Ectodermal cell (in vitro differentiated cells): ENCODE results near the gene RHEB.

Experiments used
- H3K27ac ChIP-seq: 2 replicates; pipeline ENCODE4 v1.7.0; 2013; ENCODE audit warnings: mild to moderate bottlenecking, low read depth, low read length; ENCODE audit not compliant: insufficient read depth, poor library complexity, severe bottlenecking
- H3K27me3 ChIP-seq: 2 replicates; pipeline ENCODE4 v1.7.0; 2013; ENCODE audit warnings: mild to moderate bottlenecking, low read length; ENCODE audit not compliant: insufficient read depth, control insufficient read depth, poor library complexity, severe bottlenecking
- H3K36me3 ChIP-seq: one replicate; pipeline ENCODE4 v1.7.0; 2013; ENCODE audit warnings: low read length; ENCODE audit not compliant: control insufficient read depth, insufficient read depth
- H3K4me1 ChIP-seq: one replicate; pipeline ENCODE4 v1.7.0; 2013; ENCODE audit warnings: low read length; ENCODE audit not compliant: control insufficient read depth, insufficient read depth
- H3K4me3 ChIP-seq: 2 replicates; pipeline ENCODE4 v1.7.0; 2013; ENCODE audit warnings: low read depth, low read length, control low read depth; ENCODE audit not compliant: insufficient read depth
- H3K9me3 ChIP-seq: 2 replicates; pipeline ENCODE4 v1.7.0; 2013; ENCODE audit warnings: mild to moderate bottlenecking, low read length, moderate library complexity; ENCODE audit not compliant: control insufficient read depth
- WGBS, 2 experiments: methylation state at CpG; one replicate each; pipeline ENCODE4 v1.1.7; 2013; ENCODE audit warnings: missing lambda C conversion rate in 2 of 2; 5-methylcytosine and 5-hydroxymethylcytosine counted together

RHEB gene

GRCh38 chr7:151451626-151452571, 67.8 kb downstream of the RHEB start:
- no peak overlapping the region for H3K27ac ChIP-seq
- H3K27me3 ChIP-seq, result peaks cover 10% of the 10 kb centered on the region
- H3K36me3 ChIP-seq, result no peaks in the 10 kb centered on the region
- no peaks in the 10 kb centered on the region for H3K9me3 ChIP-seq
- 87 to 89% methylated on average over 23 of the region's 23 CpGs for WGBS, 2 experiments
- peaks cover 9% of the 10 kb centered on the region for H3K4me1 ChIP-seq
- no peak overlapping the region for H3K4me3 ChIP-seq

- Histone ChIP-seq H3K4me1 (peaks cover 9% of the 10 kb centered on the region), H3K27me3 (peaks cover 14% of the 10 kb centered on the region), H3K36me3 (no peaks in the 10 kb centered on the region), H3K4me3 (no peak overlapping the region), H3K9me3 (no peaks in the 10 kb centered on the region), H3K27ac (no peak overlapping the region)
- WGBS, 2 experiments, result 84 to 87% methylated on average over 5 of the region's 5 CpGs
Measured at GRCh38 chr7:151451156-151451555, 68.5 kb downstream of the RHEB start.

GRCh38 chr7:151449990-151450389, 69.7 kb downstream of the RHEB start:
- H3K27me3 ChIP-seq, result peaks cover 14% of the 10 kb centered on the region
- H3K4me1 ChIP-seq, result peaks cover 9% of the 10 kb centered on the region
- H3K27ac ChIP-seq, result no peak overlapping the region
- WGBS, 2 experiments, result 94 to 95% methylated on average over 9 of the region's 9 CpGs
- no peak overlapping the region for H3K4me3 ChIP-seq
- no peaks in the 10 kb centered on the region for H3K36me3 ChIP-seq
- no peaks in the 10 kb centered on the region for H3K9me3 ChIP-seq

GRCh38 chr7:151448261-151449252, 71.1 kb downstream of the RHEB start:
- WGBS, 2 experiments, result 9% methylated on average over 61 of the region's 61 CpGs
- H3K4me3 ChIP-seq, result peak overlapping the region; percentile 39

GRCh38 chr7:151447901-151448260, 71.8 kb downstream of the RHEB start:
- Histone ChIP-seq H3K27me3 (peaks cover 14% of the 10 kb centered on the region), H3K9me3 (no peaks in the 10 kb centered on the region), H3K4me1 (peaks cover 3% of the 10 kb centered on the region), H3K4me3 (peak overlapping the region; percentile 39), H3K36me3 (no peaks in the 10 kb centered on the region), H3K27ac (no peak overlapping the region)
- WGBS, 2 experiments, result 76 to 79% methylated on average over 24 to 26 of the region's 26 CpGs

More at GRCh38 chr7:151448261-151449252, 71.1 kb downstream of the RHEB start:
- peaks cover 9% of the 10 kb centered on the region for H3K4me1 ChIP-seq
- no peaks in the 10 kb centered on the region for H3K36me3 ChIP-seq
- no peaks in the 10 kb centered on the region for H3K9me3 ChIP-seq
- H3K27me3 ChIP-seq, result peaks cover 14% of the 10 kb centered on the region
- no peak overlapping the region for H3K27ac ChIP-seq

GRCh38 chr7:151447312-151447711, 72.4 kb downstream of the RHEB start:
- Histone ChIP-seq H3K27me3 (peaks cover 14% of the 10 kb centered on the region), H3K36me3 (no peaks in the 10 kb centered on the region), H3K4me1 (no peaks in the 10 kb centered on the region), H3K9me3 (no peaks in the 10 kb centered on the region), H3K4me3 (no peak overlapping the region), H3K27ac (no peak overlapping the region)
- WGBS, 2 experiments, result 92 to 94% methylated on average over 16 of the region's 18 CpGs

GRCh38 chr7:151446412-151446811, 73.3 kb downstream of the RHEB start:
- WGBS, 2 experiments, result 85 to 93% methylated on average over 2 of the region's 2 CpGs
- Histone ChIP-seq H3K4me1 (no peaks in the 10 kb centered on the region), H3K36me3 (no peaks in the 10 kb centered on the region)

GRCh38 chr7:151444632-151445031, 75.1 kb downstream of the RHEB start:
- Histone ChIP-seq H3K27me3 (peaks cover 31% of the 10 kb centered on the region), H3K9me3 (no peaks in the 10 kb centered on the region), H3K36me3 (no peaks in the 10 kb centered on the region), H3K4me1 (no peaks in the 10 kb centered on the region), H3K27ac (no peak overlapping the region), H3K4me3 (no peak overlapping the region)
- 88 to 100% methylated on average over 1 of the region's 1 CpG for WGBS, 2 experiments

More at GRCh38 chr7:151446412-151446811, 73.3 kb downstream of the RHEB start:
- H3K27ac ChIP-seq, result no peak overlapping the region
- no peak overlapping the region for H3K4me3 ChIP-seq
- H3K27me3 ChIP-seq, result peaks cover 14% of the 10 kb centered on the region
- no peaks in the 10 kb centered on the region for H3K9me3 ChIP-seq

GRCh38 chr7:151442776-151443496, 76.8 kb downstream of the RHEB start:
- Histone ChIP-seq H3K4me3 (no peak overlapping the region), H3K27me3 (peaks cover 41% of the 10 kb centered on the region), H3K4me1 (no peaks in the 10 kb centered on the region), H3K36me3 (no peaks in the 10 kb centered on the region), H3K9me3 (no peaks in the 10 kb centered on the region), H3K27ac (no peak overlapping the region)
- 91 to 96% methylated on average over 9 to 10 of the region's 10 CpGs for WGBS, 2 experiments
